Glomerular visceral epithelial cell (primary cell): Measurements from ENCODE around the gene CCDC177.

Experiments used
- DNase-seq: peaks from one replicate; pipeline ENCODE4 v3.0.0-alpha.2; 2016; ENCODE audit errors: extremely low spot score

The CCDC177 gene

GRCh38 chr14:69569859-69570258 lies 4.8 kb downstream of the CCDC177 start:
- DNase-seq = no peak

- DNase-seq = no peak
Measured at GRCh38 chr14:69567563-69567962, 7.1 kb downstream of the CCDC177 start.

GRCh38 chr14:69561893-69562292 lies 12.8 kb downstream of the CCDC177 start:
- no peak for DNase-seq

GRCh38 chr14:69560826-69561225 lies 13.8 kb downstream of the CCDC177 start:
- no peak for DNase-seq

- no peak for DNase-seq
Measured at GRCh38 chr14:69559581-69560011, 15.1 kb downstream of the CCDC177 start.

- no peak for DNase-seq
Measured at GRCh38 chr14:69558774-69559173, 15.9 kb downstream of the CCDC177 start.

GRCh38 chr14:69554500-69554899 lies 20.2 kb downstream of the CCDC177 start:
- DNase-seq = no peak

- DNase-seq = peak; percentile 13
Measured at GRCh38 chr14:69553252-69553651, 21.4 kb downstream of the CCDC177 start.

- DNase-seq = no peak
Measured at GRCh38 chr14:69551511-69551910, 23.2 kb downstream of the CCDC177 start.

- DNase-seq = no peak
Measured at GRCh38 chr14:69548566-69548965, 26.1 kb downstream of the CCDC177 start.

- peak; percentile 6 for DNase-seq
Measured at GRCh38 chr14:69547701-69548348, 26.8 kb downstream of the CCDC177 start.

GRCh38 chr14:69543341-69544115 lies 31.1 kb downstream of the CCDC177 start:
- DNase-seq = peak; percentile 90

- DNase-seq = no peak
Measured at GRCh38 chr14:69542311-69542710, 32.4 kb downstream of the CCDC177 start.

GRCh38 chr14:69540654-69541335 lies 33.9 kb downstream of the CCDC177 start:
- no peak for DNase-seq

- DNase-seq = no peak
Measured at GRCh38 chr14:69539631-69540410, 34.9 kb downstream of the CCDC177 start.

GRCh38 chr14:69538766-69539165 lies 35.9 kb downstream of the CCDC177 start:
- DNase-seq = no peak

GRCh38 chr14:69537900-69538299 lies 36.8 kb downstream of the CCDC177 start:
- no peak for DNase-seq

- no peak for DNase-seq
Measured at GRCh38 chr14:69536971-69537370, 37.7 kb downstream of the CCDC177 start.

GRCh38 chr14:69535230-69535848 lies 39.3 kb downstream of the CCDC177 start:
- peak; percentile 42 for DNase-seq

- DNase-seq = no peak
Measured at GRCh38 chr14:69532561-69533340, 41.9 kb downstream of the CCDC177 start.

GRCh38 chr14:69531135-69531534 lies 43.5 kb downstream of the CCDC177 start:
- no peak for DNase-seq
